NK-92 treated with Interleukin-12 subunit alpha and Interleukin-12 subunit beta, amount 100 ng/mL, for 24 hours (cell line): ENCODE measurements around the gene POLN.
"Not testable (repeated sequence)": the region's sequence is repeated elsewhere in the genome, so short reads cannot be mapped to it uniquely, and the experiment has no call there.

ENCODE experiments used
- DNase-seq: peaks from one replicate; lab custom pipeline; 2025; lab: John Stamatoyannopoulos, UW

The POLN gene

DNA sequence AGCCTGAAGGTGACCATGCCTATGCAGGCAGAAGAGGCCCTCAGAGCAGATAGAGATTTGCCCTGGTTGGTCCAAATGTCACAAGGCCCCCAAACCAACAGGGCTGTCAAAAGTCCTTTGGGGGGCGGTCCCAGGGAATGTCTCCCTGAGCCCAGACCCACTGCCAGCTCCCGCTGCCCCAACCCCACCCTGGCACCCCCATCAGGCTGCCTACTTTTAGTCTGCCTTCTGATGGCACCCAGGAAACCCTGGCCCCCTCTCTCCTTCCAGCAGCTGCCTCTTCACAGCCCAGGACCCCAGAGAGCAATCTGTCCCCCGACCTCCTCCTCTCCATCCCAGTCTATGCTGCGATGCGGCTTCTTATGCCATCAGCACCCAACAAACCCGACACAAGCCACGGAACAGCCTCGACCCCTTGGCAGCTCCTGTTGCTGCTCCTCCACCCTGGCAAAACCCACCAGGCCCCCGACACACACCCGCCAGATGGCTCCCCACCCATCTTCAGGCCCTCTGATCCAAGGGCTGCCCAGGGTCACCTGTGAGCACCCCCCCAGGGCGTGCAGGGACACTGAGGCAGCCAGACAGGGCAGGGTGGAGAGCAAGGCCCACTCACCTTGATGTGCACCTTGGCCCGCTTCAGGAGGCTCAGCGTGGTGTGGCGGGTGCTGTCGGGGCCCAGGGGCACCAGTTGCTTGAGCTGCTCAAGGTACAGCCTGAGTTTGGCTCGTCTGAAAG is 10.0 kb upstream of the POLN start:
- no peak for DNase-seq

DNA sequence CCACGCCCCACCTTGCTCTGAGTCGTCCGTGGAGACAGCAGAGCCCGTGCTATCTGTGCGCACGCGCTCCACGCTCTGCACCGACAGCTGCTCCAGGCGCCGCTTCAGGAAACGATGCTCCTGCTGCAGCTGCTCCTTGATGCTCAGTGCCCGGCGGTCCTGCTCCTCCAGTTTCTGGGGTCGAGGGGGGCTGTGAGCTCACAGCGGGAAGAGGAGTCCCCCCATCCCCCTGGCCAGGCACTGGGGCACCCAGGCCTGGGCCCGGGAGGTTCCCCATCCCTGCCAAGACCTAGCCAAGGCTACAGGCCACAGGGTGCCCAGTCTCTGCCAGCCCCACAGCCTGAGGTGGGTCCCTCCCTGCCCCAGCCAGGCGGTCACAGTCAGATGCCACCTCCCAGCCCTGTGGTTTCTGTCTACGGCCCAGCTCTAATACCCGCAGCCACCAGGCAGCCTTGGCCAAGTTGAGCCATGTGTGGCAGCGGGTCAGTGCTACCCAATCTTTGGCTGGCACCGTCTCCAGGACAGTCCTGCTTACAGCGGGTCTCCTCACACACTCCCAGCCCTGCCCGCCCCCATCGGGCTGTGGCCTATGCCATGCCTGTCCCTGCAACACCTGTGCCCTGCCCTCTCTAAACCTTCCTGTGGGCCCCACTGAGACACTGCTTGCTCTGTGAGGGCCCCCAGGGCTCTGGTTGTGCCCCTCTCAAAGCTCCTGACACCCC is 9.3 kb upstream of the POLN start:
- no peak for DNase-seq

DNA sequence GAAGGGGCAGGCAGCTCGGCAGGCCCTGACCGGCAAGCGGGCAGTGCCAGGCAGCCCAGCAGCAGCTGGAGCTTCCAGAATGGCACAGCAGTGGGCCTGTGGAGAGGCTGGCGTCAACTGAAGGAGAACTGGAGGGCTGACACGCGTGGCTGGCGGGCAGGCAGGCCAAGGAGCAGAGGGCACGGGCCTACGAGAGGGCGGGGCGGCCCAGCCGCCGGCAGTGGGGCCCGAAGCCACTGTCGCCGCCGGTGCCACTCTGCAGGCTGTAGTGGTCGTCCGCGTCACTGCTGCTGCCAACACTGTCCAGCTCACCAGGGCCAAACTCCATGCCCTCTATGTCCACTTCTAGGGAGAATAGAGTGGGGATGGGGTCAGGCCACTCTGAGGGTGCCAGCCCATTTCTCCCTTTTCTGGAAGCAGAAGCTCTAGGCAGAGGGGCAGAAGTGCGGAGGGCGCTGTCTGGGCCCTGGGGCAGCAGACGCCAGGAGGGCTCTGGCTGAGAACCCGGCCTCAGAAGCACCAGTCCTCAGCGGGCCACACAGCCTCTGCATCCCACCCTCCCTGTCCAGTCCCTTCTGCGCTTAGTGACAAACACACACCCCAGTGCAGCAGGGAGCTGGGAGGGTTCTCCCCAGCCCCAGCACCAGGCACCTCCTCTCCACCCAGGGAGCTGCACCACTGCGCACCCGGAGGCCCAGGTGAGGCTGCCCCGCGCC is 8.6 kb upstream of the POLN start:
- no peak for DNase-seq

DNA sequence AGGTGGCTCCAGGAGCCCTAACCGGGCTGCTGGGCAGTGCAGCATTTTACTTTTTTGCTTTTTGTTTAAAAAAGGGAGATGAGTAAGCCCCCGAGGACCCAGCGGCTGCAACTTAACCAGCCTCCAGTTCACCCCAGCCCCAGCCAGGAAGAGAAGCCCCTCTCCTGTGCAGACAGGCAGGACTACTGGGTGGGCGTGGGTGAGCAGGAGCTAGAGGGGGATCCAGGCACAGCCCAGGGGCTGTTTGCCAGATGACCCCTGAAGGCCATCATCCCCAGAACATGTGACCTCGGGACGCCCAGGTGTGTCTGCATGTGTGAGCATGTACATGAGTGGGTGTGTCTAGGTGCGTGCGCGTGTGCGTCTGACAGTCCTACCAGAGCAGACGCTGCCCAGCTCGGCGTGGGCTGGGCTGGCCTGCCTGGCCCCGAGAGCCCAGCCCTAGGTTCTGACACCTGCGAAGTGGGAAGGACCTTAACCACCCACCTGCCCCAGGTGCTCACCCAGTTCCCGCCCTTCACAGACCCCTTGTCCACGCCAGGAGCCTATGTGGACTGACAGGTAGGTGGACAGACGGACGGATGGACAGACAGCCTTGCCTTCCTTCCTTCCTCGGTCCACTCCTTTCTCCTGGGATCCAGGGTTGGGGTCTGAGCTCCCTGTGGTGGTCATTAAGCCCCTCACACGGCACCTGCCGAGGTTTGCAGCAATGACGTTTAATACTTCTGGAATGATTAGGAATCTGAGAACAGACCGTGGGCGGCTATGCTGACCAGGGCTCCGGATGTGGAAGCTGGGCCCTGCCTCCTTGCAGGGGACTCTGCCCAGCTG is 7.8 kb upstream of the POLN start:
- no peak for DNase-seq

DNA sequence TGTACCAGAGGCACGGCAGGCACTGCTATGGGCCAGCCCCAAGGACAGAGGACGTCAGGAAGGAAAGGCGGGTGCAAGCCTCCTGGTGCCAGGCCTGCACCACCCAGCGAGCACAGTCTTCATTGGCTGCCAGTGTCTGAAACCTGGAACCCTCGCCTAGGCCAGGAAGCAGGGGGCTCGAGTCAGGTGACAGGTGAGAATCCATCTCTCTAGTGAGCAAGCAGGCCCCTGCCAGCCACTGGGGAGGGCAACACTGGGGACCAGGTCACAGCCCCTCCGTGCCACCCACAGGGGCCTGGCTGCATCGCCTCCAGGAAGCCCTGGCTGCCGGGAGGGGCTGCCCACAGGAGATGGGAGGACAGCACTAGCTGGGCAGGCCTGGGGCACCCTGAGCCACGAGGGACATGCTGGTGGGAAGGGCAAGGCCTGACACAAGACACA is 6.9 kb upstream of the POLN start:
- no peak for DNase-seq

DNA sequence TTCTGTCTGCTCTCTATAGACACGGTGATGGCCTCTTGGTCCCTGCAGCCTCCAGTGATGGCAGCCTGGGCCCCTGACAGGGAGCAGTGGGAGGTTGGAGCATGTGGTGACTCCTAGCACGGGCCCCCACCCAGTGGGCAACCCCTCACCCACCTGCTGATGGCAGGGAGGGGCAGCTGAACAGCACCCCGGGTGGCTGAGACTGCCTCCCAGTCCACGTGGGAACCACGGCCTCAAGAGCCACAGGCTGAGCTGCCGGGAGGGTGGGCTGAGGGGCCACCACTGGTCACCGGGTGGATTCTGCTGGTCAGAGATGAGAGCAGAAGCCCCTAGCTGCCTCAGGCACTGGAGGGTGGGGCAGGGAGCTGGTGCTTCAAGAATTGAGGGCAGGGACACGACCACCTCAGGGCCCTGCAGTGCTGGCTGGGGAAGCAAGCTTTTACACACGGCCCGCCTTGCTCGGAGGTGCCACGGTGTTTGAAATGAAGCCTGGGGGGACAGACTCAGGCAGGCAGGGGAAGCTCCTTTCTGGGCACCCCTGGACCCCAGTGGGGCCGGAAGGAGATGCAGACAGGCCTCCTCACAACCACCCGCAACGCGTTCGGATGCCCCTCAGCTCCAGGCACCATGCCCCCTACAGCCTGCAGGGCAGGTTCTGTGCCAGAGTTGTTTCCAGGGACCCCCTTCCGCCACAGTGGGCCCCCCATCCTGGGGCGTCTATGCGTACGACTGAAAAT is 6.3 kb upstream of the POLN start:
- no peak for DNase-seq

DNA sequence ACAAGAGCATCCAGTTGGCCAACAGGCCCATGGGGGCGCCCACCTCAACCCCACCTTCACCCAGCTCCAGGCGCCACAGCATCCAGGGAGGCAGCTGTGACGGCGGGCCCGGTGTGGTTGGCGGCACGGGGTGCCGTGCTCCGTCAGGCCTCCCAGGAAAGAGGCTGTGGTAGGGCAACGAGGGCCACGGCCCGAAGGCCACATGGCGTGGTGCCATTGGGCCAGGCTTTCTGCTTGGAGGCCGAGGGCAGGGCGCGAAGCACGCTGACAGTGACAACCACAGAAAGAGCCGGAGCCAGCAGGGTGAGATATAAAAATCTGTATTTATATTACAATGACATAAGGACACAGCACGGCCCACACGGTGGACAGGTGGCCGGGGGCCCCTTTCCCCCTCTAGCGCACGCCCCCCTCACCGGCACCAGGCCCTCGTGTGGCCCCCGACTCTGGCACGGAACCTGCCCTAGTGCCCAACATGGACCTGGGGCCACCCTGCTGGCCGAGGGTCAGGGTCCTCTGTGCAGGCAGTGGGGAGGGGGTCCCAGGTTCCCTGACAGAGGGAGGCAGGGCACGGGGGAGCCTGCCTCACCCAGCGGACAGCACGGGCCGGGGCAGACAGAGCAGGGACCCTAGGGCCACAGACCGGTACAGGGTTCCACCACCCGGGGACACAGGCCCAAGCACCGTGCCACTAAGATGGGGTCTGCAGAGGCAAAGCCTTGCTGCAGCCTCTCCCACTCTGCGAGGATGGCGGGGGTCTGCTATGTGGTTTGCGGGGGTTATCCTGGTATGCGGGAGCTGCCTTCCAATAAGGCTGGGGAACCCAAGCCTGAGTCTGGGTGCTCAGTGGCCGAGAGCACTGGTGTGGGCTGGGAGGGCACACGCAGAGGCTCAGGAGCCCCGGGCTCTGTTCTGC is 5.5 kb upstream of the POLN start:
- DNase-seq: no peak

DNA sequence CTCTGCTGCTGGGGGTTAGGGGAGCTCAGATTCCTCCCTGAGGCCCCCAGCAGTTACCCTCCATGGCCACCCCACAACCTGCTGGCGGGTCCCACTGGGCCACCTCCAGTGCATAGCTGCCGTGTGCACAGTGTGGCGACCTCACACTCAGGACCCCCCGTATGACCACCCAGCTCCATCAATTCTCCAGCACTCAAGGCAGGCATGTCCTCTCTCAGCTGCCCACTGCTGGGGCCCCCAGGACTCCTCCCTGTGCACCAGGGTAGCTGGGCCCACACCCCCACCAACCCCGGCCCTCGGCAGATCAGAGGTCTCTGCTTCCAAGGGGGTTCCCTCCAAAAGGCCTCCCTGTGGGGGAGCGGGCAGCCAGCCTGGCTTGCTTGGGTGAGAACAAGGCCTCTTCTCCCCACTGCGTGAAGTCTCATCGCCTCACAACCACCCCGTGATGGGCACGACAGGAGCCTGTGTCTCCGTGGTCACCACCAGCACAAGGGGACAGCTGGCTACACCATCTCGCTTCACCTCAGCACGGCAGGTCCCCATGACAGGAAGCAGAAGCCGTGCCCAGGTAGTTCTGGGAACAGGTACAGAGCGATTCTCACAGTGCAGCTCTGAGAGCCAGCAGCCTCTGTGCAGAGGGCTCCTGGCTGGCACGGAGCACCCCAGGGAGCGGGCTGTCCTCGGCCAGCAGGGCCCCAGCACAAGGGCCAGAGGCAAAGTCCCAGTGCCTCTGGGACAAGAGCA is 4.6 kb upstream of the POLN start:
- DNase-seq: no peak

DNA sequence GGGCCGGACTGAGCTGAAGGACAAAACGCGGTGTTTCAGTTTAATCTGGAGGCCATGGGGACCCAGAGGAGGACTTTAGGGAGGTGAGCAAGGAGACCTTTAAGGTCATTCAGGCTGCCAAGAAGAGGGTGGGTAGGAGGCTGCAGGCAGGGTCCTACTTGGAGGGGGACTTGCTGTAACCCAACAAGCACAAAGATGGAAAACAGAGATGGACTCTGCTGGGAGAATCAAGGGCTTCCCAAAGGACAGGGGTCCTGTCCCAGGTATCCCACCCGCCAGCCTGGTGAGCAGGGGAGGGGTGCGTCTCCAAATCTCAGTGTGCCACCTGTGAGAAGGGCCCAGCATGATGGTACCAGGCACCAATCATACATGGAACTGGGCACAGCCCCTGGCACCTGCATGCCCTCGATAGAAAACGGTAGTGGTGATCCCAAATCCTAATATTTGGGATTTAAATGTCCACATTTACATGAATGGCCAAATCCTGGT is 3.9 kb upstream of the POLN start:
- no peak for DNase-seq

DNA sequence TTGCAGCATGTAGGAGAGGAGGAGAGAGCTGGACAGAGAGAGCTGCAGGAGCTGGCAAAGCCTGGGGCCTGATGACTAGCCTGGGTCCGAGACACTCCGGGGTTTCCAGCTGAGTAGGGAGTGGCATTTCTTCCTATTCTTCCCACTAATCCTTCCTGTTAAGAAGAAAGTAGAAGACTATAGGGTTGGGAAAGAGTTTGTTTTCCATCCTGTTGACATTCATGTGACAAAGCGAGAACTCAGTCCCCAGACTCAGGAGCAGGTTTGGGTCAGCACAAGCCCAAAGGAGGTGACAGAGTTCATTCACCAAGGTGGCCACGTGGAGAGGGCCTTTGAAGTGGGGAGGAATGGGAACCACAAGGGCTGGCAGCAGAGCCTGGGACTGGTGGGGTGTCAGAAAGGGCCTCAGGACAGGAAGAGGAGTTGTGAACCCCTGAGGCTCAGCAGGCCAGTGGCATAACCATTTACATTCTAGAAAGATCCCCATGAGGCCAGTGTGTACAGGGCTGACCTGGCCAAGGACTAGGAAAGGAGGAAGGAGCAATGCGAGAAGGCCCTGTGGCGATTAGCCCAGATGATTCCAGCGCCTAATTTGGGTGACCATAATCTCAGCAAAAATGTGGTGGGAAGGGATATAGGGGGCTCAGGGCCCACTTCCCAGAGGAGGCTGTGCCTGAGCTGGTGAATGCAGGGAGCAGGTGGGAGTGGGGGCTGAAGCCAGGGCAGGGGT is 3.3 kb upstream of the POLN start:
- no peak for DNase-seq

DNA sequence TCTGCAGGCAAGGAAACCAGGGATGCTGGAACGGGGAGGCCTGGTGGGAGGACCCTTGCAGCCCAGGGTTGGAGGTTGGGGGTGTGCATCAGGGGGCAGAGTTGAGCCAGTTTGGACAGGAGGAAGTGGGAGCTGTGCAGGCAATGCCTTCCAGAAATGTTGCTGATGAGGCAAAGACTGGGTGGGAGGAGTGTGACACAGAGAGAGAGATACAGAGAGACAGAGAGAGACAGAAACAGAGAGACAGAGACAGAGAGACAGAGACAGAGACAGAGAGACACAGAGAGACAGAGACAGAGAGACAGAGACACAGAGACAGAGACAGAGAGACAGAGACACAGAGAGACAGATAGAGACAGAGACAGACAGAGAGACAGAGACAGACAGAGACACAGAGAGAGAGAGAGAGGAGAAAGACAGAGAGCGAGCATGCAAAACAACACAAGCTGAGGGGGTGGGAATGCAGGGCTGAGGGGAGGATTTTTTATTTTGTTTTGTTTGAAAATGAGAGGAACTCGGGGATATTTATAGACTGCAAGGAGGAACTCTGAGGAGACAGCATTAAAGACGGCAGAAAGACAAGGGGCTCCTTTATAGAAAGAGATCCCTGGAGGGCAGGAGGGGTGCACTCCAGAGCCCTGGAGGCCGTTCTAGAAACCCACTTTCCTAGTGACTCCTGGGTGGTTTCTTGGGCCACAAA is 1.9 kb upstream of the POLN start:
- no peak for DNase-seq

DNA sequence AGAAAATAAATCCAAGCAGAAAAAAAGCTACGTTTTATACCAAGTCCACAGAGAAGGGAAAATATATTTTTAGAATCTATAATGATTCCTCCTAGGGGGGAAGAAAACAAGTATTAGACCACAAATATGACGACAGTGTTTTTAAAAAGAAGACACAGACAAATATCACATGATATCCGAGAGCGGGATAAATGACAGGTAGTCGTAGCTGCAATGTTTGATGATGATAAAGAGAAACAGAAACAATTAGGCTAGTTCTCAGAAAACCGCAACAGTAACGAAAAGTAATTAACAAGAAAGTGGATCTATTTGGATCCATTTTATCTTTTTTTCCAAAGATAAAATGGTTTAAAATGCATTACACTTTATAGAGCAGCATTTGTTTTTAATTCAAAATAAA is 918 bp downstream of the POLN start:
- no peak for DNase-seq

DNA sequence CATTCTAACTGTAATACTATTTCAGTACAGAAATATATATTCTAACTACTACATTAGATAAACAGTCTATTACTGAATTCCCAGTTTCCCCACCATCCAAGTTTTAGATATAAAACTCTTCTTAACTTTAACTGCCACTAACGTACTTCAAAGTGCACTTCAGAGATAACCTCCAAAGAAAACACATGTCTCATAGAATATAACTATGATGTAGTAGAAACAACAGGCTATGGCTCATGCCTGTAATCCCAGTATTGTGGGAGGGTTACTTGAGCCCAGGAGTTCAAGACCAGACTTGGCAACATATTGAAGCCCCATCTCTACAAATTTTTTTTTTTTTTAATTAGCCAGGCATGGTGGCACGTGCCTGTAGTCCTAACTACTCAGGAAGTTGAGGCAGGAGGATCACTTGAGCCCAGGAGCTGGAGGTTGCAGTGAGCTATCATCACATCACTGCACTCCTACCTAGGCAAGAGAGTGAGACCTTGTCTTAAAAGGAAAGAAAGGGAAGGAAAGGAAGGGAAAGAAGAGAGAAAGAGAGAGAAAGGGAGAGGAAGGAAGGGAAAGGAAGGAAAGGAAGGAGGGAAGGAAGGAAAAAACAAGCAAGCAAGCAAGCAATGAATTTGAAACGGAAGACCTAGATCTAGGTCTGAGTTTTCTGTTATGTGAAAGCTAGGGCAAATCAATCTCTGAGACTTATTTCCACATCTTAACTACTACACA is 4.8 kb downstream of the POLN start:
- DNase-seq: no peak

DNA sequence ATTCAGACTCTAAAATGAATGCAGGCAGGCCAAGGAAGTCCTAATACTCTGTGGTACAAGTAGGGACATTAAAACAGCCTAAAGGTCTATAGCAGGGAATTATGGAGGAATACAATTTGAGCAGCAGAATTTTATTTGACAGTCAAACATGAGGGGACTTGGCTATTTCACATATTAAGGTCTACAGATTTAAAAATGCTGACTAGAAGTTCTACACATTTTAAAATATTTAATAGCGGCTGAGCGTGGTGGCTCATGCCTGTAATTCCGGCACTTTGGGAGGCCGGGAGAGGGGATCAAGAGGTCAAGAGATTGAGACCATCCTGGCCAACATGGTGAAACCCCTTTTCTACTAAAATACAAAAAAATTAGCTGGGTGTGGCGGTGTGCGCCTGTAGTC is 10.8 kb downstream of the POLN start:
- DNase-seq: no peak

DNA sequence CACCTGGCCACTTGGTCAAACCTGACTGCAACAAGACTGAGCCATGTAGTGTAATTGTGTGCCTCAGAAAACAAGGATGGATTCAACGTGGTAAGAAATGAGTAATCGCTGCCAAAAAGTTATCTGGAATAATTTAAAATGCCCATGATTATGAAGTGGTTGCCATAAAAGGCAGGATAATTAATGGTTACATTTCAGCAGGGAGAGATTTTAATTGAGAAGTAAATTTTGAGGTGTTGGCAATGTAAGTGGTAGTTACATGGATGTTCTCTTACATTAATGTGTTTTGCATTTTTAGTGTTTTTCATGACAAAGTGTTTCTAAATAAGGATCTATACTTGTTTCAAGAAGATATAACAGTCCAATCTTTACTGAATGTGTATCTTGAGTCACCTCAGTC is 15.7 kb downstream of the POLN start:
- no peak for DNase-seq

DNA sequence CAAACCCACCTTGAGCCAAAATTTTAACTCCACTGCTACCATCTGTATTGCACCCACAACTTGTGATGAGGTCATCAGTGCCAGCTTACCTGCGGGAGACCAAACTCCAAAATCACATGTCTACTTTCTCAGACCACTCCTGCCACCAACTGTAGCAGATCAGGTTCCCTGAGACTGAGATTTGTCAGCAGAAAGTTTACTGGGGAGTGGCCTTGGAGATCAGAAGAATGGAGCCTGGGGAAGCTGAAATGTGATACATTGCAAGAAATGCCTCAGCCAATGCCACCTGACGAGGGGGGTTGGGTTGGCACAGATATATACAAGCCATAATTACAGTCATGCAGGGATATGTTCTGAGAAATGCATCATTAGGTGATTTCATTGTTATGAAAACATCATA is 19.1 kb downstream of the POLN start:
- no peak for DNase-seq

DNA sequence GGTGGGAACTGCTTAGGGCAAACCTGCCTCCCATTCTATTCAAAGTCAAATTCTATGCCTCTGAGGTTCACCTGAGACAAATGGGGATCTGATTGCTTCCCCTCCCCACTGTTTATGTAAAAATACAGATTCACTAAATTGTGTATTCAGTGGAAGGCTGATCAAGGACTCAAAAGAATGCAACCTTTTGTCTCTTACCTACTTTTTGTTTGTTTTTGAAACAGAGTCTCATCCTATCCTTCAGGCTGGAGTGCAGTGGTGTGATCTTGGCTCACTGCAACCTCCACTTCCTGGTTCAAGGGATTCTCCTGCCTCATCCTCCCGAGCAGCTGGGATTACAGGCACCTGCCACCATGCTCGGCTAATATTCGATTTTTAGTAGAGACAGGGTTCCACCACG is 20.5 kb downstream of the POLN start:
- DNase-seq: not testable (repeated sequence)
